Activated T-helper 2 cell treated with anti-CD3 and anti-CD28 coated beads, Interferon-gamma antibody, Interleukin-2, Interleukin-4, amounts not matched to agents 10 μg/mL and 5 μg/mL and 100 μg/mL, durations not matched to agents 14 hours and 24 hours and 36 hours (primary cell): ENCODE results near the gene TGM2. TPM values are rescaled to one million over a fixed set of nuclear protein-coding genes. Genes with fewer than 3 reads are reported as not detected.

Experiments used
- DNase-seq: peaks from one replicate; pipeline ENCODE4 v3.0.0; 2021; ENCODE audit warnings: low spot score
- H3K27ac Mint-ChIP-seq: one replicate; pipeline ENCODE4 v1.8.0; 2021; ENCODE audit warnings: mixed read lengths
- H3K27me3 Mint-ChIP-seq: one replicate; pipeline ENCODE4 v1.8.0; 2021; ENCODE audit warnings: low read depth, mixed read lengths
- H3K36me3 Mint-ChIP-seq: one replicate; pipeline ENCODE4 v1.8.0; 2021; ENCODE audit warnings: low read depth, mixed read lengths
- H3K4me1 Mint-ChIP-seq: one replicate; pipeline ENCODE4 v1.8.0; 2021; ENCODE audit warnings: low read depth, mixed read lengths
- H3K4me3 Mint-ChIP-seq: one replicate; pipeline ENCODE4 v1.8.0; 2021; ENCODE audit warnings: low read depth, mild to moderate bottlenecking, moderate library complexity, mixed read lengths
- H3K9me3 Mint-ChIP-seq: one replicate; pipeline ENCODE4 v1.8.0; 2021; ENCODE audit warnings: mixed read lengths
- intact Hi-C: fragments of 100-400 bp; cut with micrococcal nuclease; formaldehyde crosslinking; loops from one replicate; pipeline ENCODE4 v1.15.1; 2023
- total RNA-seq: library from RNA; stranded (reverse); gene quantifications from 2 replicates; pipeline ENCODE4 v1.2.3, GENCODE V29; 2022

TGM2 gene
- total RNA-seq, 1 donor from 2014 or later = not detected

DNA sequence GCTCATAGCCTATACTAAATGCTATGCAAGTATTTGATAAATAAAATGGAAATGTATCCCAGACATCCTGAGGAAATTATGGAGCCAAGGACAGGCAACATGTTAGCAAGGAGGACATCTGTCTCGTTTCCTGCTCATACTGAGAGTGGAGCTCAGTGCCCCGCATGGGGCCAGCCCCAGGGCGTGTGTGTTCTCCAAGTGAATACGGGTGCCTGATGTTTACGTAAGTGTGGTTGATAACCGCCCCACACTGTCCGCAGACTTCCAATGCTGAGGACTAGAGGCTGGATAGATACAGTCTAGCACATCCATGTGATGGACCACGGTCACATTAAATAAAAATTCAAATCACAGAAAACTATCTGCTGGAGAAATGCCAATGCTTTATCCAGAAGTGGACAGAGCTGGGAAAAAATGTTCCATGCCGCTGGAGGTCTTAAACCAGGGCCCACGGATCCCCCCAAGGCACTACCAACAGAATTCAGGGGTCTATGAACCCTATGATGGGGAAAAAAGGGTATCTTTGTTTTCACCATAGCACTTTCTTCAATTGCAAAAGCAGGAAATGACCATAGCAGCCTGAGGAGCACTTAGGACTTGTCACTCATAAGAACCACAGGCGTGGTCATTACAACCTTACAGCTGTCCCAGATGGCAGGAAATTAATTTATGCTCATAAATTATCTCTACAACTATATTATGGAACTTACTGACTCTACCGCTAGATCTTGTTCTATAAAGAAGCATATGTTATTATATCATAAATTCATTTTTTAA is 24.9 kb downstream of the TGM2 start:
- Mint-ChIP-seq H3K36me3 (no peaks in the 10 kb centered on the region), H3K27ac (no peak overlapping the region), H3K4me1 (peaks cover 2% of the 10 kb centered on the region), H3K9me3 (no peaks in the 10 kb centered on the region), H3K27me3 (no peaks in the 10 kb centered on the region), H3K4me3 (no peak overlapping the region)
- intact Hi-C loops = no loop called here
- DNase-seq = no peak

DNA sequence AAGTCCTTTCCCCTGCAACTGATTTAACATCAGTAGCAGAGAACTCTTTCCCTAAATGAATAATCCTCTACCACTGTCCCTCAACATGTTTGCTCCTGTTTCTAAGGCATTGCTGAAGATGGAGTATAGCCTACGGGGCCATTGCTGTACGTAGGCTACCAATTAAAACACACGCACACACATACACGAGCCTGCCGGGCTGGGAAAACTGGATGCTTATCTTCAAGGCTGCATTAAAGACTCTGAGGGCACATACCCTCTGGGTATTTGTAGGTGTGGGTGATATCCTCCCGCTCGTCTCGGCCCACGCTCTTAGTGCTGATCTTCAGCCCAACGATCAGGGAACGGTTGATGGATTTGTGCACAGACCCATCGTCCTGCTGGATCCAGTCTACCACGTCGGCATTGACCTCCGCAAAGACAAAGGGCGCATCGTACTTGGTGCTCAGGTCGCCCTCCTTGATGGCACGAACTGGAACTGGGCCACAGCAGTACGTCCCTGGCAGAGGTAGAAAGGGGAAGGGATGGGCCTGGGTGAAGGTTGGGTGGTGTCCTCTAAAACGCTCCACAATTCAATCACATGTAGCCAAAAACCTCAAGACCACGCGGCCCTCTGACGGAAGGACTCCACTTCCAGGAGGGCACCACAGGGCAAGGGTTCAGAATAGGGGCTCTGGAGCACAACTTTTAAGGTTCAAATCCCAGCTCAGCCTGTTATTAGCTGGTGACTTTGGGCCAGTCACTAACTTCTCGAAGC is 25.7 kb downstream of the TGM2 start:
- no peak for DNase-seq
- H3K36me3 Mint-ChIP-seq = no peaks in the 10 kb centered on the region

DNA sequence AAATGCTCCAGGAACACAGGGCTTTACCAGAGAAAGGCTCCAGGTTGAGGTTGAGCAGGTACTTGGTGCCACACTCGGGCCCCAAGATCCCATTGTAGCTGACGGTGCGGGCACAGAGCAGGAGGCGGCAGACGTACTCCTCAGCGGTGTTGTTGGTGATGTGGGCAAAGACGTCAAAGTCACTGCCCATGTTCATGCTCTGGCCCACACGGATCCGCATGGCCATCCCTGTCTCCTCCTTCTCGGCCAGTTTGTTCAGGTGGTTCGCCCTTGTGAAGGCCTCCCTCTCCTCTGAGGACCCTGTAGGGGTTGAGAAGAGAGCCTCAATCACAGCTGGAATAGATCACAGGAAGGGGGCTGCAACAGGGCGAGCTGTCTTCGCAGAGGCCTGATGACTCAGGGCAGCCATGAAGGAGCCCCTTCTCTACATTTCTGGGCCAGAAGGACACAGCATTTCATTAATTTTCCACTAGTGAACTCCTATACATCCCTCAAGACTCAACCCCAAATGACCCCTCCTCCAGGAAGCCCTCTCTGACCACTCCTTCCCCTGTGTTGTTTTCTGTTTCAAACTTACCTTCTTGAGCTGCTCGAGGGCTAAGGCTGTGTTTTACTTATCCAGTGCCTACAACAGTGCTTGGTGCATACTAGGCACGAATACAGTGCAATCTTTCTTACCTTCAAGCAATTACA is 26.8 kb downstream of the TGM2 start:
- H3K4me1 Mint-ChIP-seq = peaks cover 12% of the 10 kb centered on the region
- intact Hi-C loops = no loop called here

More for the DNA sequence above, 25.7 kb downstream of the TGM2 start:
- no peak overlapping the region for H3K4me3 Mint-ChIP-seq
- no peak overlapping the region for H3K27ac Mint-ChIP-seq
- H3K27me3 Mint-ChIP-seq = no peaks in the 10 kb centered on the region
- intact Hi-C loops = no loop called here
- H3K9me3 Mint-ChIP-seq = no peaks in the 10 kb centered on the region
- peaks cover 10% of the 10 kb centered on the region for H3K4me1 Mint-ChIP-seq

DNA sequence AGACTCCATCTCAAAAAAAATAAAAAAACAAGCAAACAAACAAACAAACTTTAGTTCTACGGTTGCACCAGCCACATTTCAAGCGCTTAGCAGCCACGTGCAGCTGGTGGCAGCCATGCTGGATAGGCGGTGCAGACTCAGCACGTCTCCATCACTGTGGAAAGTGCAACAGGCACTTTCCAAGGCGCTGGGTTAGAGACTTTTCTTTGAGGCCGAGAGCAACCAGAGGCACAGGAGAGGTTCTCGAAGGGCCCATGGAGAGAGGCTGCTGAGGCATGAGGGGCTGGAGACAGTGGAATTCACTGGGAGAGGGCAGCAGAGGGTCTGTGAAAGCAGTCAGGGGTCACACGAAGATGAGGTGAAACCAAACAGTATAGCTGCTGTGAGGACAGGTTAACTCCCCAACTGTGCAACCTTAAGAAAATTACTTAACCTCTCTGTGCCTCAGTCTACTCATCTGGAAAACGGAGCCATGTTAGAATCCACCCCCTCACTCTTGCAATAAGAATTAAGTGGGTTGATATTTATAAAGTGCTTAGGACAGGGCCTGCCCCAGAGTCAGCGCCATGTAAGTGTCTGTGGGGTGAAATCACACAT is 27.5 kb downstream of the TGM2 start:
- no peak overlapping the region for H3K27ac Mint-ChIP-seq
- H3K36me3 Mint-ChIP-seq = no peaks in the 10 kb centered on the region
- DNase-seq = no peak
- intact Hi-C loops = no loop called here
- no peaks in the 10 kb centered on the region for H3K27me3 Mint-ChIP-seq
- no peaks in the 10 kb centered on the region for H3K9me3 Mint-ChIP-seq
- H3K4me1 Mint-ChIP-seq = peaks cover 12% of the 10 kb centered on the region
- H3K4me3 Mint-ChIP-seq = no peak overlapping the region

More for the DNA sequence above, 26.8 kb downstream of the TGM2 start:
- Mint-ChIP-seq H3K4me3 (no peak overlapping the region), H3K27ac (no peak overlapping the region), H3K9me3 (no peaks in the 10 kb centered on the region), H3K36me3 (no peaks in the 10 kb centered on the region), H3K27me3 (no peaks in the 10 kb centered on the region)
- DNase-seq = no peak

DNA sequence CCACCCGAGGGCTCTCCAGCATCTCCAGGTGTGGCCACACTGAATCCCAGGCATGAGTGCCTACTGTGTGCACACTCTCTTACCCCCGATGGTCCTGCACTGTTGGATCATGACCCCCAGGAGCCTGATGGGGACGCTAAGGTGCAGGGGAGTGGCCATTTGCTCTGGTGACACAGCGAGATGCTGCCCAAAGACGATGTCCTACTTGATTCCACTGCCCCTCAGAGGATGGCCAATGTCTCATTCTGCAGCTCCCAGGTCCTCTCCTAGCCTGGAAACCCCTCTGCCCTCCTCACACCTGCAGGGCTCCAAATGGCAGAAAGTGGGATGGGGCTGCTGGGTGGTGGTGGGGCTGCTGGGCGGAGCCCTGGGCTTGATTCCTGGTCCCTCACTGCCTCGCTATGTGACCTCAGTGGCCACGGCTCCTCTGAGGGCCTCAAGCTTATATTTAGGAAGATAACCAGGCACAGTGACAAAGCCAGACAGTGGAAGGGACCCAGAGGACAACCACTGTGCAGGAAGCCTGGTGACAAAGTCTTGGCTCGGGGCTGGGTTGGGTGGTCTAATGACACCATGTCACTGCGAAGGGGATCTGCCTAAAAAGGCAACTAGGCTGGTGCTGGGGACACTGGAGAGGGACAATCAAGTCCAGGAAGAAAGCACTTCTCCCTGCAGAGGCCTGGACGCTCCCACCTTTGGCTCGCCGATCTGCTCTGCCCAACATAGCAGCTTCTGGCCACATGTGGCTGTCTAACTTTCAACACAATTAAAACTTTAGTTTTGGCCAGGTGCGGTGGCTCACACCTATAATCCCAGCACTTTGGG is 28.4 kb downstream of the TGM2 start:
- DNase-seq = no peak
- H3K36me3 Mint-ChIP-seq = no peaks in the 10 kb centered on the region
- intact Hi-C loops = no loop called here
- no peaks in the 10 kb centered on the region for H3K27me3 Mint-ChIP-seq
- peaks cover 12% of the 10 kb centered on the region for H3K4me1 Mint-ChIP-seq
- no peak overlapping the region for H3K27ac Mint-ChIP-seq
- H3K4me3 Mint-ChIP-seq = no peak overlapping the region
- H3K9me3 Mint-ChIP-seq = no peaks in the 10 kb centered on the region

DNA sequence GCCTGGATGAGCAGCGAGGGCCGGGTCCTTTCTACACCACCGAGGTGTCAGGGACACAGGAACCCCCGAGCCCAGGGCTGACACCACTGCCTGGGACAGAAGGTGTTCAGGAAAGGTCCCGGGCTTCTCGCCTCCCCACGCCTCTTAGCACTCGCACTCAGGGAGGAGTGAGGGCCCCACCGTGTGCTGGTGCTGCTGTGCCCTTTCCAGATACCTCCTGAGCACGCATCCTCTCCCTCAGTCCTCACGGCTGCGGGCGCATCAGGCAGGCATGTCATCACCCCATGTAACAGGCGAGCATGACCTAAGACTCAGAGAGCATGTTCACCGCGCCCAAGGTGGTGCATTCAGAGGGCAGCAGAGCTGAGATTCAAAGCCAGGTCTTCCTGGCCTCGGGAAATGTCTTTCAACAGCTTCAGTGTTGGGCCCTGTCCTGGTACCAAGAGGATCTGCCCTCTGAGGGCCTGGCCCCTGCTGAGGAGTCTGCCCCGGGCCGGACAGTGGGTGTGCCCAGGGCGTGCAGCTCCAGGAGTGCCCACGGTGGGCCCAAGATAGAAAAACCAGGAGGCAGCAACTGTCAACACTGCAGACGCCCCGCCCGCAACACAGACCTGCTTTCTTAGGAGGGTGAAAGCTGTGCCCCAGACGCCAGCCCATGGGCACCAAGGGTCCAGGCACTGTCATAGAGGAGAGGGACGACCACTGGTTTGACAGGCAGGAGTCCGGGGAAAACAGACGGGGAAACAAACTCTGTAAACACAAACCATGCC is 29.2 kb downstream of the TGM2 start:
- Mint-ChIP-seq H3K4me3 (no peak overlapping the region), H3K27ac (no peak overlapping the region), H3K9me3 (no peaks in the 10 kb centered on the region), H3K27me3 (no peaks in the 10 kb centered on the region), H3K4me1 (peaks cover 12% of the 10 kb centered on the region), H3K36me3 (no peaks in the 10 kb centered on the region)
- DNase-seq = no peak
- intact Hi-C loops = no loop called here

DNA sequence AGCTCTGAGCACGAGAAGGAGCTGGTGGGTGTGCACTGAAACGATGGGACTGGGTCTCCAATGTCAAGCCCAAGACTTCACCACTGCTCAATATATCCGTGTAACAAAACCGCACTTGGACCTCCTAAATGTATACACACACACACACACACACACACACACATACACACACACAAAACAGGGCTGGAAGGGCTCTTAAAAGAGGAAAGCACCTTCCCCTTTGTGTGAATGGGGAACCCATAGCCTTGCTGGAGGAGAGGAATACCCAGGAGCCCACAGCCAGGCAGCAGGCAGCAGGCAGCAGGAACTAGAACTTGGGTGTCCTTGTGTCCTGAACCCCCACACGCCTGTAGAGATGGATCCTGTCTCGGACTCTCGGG is 29.8 kb downstream of the TGM2 start:
- intact Hi-C loops = no loop called here
- Mint-ChIP-seq H3K4me1 (peaks cover 12% of the 10 kb centered on the region), H3K9me3 (no peaks in the 10 kb centered on the region), H3K27me3 (no peaks in the 10 kb centered on the region), H3K27ac (no peak overlapping the region), H3K4me3 (no peak overlapping the region), H3K36me3 (no peaks in the 10 kb centered on the region)
- DNase-seq = no peak

DNA sequence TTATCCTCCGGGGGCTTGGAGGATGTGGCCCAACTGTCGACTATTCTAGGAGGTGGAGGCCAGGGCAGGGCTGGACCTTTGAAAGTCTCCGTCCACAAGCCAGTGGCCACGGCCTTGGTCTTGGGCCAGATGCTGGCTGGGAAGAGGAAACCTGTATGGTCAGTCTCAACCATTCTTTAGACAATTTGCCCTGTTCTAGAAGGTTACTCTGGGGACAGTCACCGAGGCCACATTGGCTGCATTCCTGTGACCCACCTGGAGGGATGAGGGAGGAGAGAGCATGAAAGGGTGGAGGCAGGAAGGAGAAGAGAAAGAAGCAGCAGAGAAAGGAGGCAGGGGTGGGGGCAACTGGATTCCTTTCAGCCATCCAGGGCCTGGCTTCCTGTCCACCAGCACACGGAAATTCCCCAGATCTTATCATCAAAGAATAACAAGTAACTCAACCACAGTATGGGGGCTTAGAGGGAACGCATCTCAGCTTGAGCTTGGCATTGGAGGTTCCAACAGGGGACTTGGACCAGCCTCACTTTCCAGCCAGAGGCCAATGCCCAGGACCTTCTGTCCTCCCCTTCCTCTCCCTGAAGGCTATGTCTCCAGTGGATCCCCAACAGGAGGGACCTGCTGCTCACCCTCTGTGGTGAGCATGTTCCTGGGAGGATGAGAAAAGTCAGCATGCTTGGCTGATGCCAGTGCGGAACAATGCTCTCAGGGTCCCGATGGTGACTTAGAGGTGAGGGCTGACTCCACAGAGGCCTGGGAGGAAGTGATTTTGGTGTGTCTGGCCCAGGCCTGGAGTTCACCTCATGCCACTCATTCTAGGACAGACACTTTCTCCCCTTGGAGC is 30.4 kb downstream of the TGM2 start:
- no peaks in the 10 kb centered on the region for H3K36me3 Mint-ChIP-seq
- H3K27me3 Mint-ChIP-seq = no peaks in the 10 kb centered on the region
- no peak overlapping the region for H3K4me3 Mint-ChIP-seq
- peaks cover 12% of the 10 kb centered on the region for H3K4me1 Mint-ChIP-seq
- no peaks in the 10 kb centered on the region for H3K9me3 Mint-ChIP-seq
- intact Hi-C loops = loop anchor here (1.0 kb wide), 1 partner anchor 31 kb away; the partner anchor contains the start of gene TGM2
- DNase-seq = no peak
- peak overlapping the region; percentile 71 for H3K27ac Mint-ChIP-seq

DNA sequence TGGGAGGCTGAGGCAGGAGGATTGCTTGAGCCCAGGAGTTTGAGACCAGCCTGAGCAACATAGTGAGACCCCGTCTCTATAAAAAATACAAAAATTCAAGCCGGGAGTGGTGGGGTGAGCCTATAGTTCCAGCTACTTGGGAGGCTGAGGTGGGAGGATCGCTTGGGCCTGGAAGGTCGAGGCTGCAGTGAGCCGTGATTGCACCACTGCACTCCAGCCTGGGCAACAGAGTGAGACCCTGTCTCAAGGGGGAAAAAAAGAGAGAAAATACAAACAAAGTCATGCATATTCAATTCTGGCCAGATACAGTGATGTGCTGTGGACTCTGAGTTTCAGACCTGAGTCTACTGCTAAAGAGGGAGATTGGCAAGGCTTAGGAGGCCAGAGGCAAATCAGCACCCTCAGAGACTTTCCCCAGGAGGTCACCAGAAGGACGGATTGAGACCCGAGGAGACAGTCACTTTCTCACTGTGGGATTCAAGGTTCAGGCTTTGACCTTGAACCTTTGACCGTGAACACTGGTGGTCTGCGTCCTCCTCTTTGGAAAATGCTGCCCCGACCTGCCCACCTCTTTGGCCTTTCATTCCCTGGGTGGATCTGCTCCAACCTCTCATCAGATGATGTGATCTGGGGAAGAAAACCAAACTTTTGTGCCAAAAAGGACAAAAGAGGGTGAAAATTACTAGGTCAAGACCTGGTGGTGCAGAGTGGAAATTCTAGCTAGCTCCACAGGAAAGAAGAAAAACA is 31.2 kb downstream of the TGM2 start:
- Mint-ChIP-seq H3K4me3 (no peak overlapping the region), H3K4me1 (peaks cover 12% of the 10 kb centered on the region), H3K9me3 (no peaks in the 10 kb centered on the region), H3K27ac (no peak overlapping the region), H3K36me3 (no peaks in the 10 kb centered on the region), H3K27me3 (no peaks in the 10 kb centered on the region)
- DNase-seq = no peak
- intact Hi-C loops = loop anchor here (1.0 kb wide), 1 partner anchor 31 kb away; the partner anchor contains the start of gene TGM2

DNA sequence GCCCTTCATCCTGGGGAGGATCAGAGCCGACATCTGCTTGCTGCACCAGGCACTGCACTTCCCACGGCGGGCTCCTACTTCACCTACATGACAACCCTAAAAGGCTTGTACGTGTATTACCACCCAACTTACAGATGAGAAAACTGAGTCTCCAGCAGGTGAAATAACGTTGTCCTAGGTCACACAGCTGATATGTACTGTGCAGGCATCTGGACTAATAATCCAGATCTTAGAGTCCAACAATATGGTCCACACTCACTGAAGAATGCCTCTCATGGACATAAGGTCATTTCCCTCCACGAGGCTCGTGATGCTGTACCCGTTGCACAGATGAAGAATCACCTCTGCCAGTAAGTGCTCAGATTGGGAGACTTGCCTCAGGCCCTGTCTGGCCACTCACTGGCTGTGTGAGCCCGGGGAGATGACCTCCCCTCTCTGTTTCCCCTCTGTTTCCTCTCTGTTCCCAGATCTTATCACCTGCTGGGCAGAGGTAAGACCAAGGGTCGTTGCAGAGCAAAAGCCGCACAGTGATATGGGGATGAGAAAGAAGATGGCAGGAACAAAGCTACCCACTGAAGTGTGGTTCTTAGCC is 32.1 kb downstream of the TGM2 start:
- peaks cover 12% of the 10 kb centered on the region for H3K4me1 Mint-ChIP-seq
- DNase-seq = no peak
- no peaks in the 10 kb centered on the region for H3K9me3 Mint-ChIP-seq
- intact Hi-C loops = no loop called here
- H3K4me3 Mint-ChIP-seq = no peak overlapping the region
- H3K27ac Mint-ChIP-seq = no peak overlapping the region
- no peaks in the 10 kb centered on the region for H3K36me3 Mint-ChIP-seq
- no peaks in the 10 kb centered on the region for H3K27me3 Mint-ChIP-seq
